ENCODE results near the gene ABR.

The ABR gene

DNA sequence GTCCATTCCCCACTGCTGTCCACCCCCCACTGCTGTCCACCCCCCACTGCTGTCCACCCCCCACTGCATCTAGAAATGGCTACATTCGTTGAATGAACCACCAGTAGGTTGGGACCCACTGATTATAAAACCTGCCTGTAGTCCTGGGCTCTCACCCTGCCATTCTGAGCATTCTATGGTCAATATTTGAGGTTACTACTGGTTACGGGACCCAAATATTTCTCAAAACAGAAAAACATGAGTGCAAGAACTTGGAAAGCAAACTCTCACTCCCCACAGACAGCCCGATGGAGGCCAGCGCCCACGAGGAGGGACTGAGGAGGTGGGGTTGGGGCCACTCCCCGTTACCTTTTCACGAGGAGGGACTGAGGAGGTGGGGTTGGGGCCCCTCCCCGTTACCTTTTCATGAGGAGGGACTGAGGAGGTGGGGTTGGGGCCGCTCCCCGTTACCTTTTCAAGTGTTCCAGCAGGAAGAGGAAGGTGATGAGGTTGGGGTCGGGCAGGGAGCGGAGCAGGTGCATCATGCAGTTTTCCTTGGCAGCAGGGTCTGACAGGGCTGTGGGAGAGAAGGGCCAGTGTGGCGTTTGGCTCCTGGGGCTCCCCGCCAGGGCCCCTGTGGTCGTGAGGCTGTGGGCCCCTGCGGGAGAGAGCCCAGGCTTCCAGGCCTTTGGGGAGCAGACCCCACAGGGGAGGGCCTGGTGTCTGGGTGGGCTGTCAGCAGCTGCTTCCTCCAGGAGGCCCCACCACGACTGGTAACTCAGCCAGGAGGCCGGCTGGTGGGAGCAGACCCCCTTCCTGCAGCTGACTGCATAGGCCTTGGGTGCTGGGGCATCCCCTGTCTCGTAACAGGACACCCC, 170.3 kb downstream of the ABR start:
- TF ChIP-seq, protein P1, sequence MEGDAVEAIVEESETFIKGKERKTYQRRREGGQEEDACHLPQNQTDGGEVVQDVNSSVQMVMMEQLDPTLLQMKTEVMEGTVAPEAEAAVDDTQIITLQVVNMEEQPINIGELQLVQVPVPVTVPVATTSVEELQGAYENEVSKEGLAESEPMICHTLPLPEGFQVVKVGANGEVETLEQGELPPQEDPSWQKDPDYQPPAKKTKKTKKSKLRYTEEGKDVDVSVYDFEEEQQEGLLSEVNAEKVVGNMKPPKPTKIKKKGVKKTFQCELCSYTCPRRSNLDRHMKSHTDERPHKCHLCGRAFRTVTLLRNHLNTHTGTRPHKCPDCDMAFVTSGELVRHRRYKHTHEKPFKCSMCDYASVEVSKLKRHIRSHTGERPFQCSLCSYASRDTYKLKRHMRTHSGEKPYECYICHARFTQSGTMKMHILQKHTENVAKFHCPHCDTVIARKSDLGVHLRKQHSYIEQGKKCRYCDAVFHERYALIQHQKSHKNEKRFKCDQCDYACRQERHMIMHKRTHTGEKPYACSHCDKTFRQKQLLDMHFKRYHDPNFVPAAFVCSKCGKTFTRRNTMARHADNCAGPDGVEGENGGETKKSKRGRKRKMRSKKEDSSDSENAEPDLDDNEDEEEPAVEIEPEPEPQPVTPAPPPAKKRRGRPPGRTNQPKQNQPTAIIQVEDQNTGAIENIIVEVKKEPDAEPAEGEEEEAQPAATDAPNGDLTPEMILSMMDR (IDR thresholded peaks at IDR 0.05; ENCODE audit: poor library complexity, severe bottlenecking), result no peak
- ATAC-seq (ENCODE audit: low read depth), result no peak
- peaks cover 20% of the 10 kb centered on the region; the same call in 1 of the 2 replicates for H3K36me3 ChIP-seq (ENCODE audit: low read depth)
- H3K4me3 ChIP-seq (ENCODE audit: severe bottlenecking), result no peak overlapping the region
- no peaks in the 10 kb centered on the region for H3K27me3 ChIP-seq (ENCODE audit: insufficient read depth, poor library complexity, severe bottlenecking)
- no peaks in the 10 kb centered on the region for H3K4me1 ChIP-seq (ENCODE audit: insufficient read depth, poor library complexity, severe bottlenecking)
- DNase-seq (ENCODE audit: low spot score), result no peak
- no peak overlapping the region for H3K27ac ChIP-seq (ENCODE audit: poor library complexity, severe bottlenecking)
- H3K9me3 ChIP-seq (ENCODE audit: severe bottlenecking), result no peaks in the 10 kb centered on the region

DNA sequence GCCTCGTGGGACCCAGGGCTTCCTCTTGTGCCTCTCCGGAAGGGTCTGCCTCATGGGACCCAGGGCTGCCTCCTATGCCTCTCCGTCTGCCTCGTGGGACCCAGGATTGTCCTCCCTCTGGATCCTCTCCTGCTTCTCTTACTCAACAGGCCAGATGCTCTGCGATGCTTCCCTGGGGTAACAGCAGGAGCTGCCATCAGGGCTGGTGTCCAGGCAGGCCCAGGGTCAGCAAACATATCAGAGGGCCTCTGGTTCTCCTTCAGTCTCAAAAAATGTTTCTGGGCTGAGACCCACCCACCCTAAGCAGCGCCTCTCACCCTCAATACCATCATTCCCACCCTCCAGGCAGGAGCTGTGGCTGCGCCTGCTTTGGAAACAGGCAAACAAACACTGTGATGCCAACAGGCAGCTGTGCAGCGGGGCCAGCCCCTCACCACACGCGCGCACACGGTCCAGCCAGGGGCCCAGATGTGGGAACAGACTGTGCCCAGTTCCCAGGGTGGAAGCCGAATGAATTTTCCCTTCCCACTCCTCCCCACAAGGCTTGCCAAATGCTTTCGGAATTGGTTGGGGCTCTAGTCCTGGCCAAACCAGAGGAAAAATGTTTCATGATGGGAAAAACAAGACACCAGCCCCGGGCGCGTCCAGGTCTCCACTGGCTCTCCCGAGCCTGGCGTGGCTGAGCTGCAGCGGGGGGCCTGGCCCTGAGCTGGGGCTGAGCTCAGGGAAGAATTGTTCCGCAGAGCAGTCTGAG, 171.6 kb downstream of the ABR start:
- no peaks in the 10 kb centered on the region for H3K4me1 ChIP-seq (ENCODE audit: insufficient read depth, poor library complexity, severe bottlenecking)
- no peak overlapping the region for H3K4me3 ChIP-seq (ENCODE audit: severe bottlenecking)
- no peak for ATAC-seq (ENCODE audit: low read depth)
- H3K27ac ChIP-seq (ENCODE audit: poor library complexity, severe bottlenecking), result no peak overlapping the region
- peaks cover 21% of the 10 kb centered on the region for H3K36me3 ChIP-seq (ENCODE audit: low read depth)
- no peaks in the 10 kb centered on the region for H3K9me3 ChIP-seq (ENCODE audit: severe bottlenecking)
- no peaks in the 10 kb centered on the region for H3K27me3 ChIP-seq (ENCODE audit: insufficient read depth, poor library complexity, severe bottlenecking)
- TF ChIP-seq, protein P1 (IDR thresholded peaks at IDR 0.05; ENCODE audit: poor library complexity, severe bottlenecking), result no peak
- DNase-seq (ENCODE audit: low spot score), result peak; percentile 65

DNA sequence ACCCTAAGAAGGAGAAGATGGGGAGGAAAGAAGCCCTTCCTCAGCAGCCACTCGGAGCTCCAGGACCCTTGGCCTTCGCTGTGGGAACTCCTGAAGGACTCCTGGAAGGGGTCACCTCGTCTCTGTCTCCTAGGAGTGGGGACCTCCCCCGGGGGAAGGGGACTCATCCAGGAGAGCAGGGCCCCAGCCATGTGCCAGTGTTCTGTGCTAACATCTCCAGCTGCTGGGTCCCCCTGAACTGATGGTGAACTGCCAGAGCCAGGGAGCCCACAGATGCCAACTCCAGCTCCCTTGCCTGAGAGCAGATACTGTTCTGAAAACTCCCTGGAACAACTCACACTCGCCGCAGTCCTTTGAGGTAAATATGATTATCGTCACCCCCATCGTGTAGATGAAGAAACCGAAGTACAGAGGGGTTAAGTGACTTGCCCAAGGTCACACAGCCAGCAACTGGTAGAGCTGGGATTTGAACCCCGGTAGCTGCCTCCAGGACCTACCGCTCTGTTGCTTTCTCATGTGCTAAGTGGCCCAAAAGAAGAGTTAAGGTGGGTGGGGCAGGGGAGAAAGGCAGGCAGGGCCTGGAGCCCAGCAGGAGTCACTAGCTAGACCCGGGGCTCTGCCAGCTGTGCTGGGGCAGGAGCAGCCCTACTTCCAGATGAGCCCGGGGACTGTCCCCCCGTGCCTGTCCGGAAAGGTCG, 172.3 kb downstream of the ABR start:
- no peaks in the 10 kb centered on the region for H3K4me1 ChIP-seq (ENCODE audit: insufficient read depth, poor library complexity, severe bottlenecking)
- DNase-seq (ENCODE audit: low spot score), result no peak
- no peak overlapping the region for H3K4me3 ChIP-seq (ENCODE audit: severe bottlenecking)
- no peaks in the 10 kb centered on the region for H3K27me3 ChIP-seq (ENCODE audit: insufficient read depth, poor library complexity, severe bottlenecking)
- no peak for ATAC-seq (ENCODE audit: low read depth)
- TF ChIP-seq, protein P1 (IDR thresholded peaks at IDR 0.05; ENCODE audit: poor library complexity, severe bottlenecking), result no peak
- H3K27ac ChIP-seq (ENCODE audit: poor library complexity, severe bottlenecking), result no peak overlapping the region
- H3K36me3 ChIP-seq (ENCODE audit: low read depth), result peaks cover 28% of the 10 kb centered on the region
- no peaks in the 10 kb centered on the region for H3K9me3 ChIP-seq (ENCODE audit: severe bottlenecking)

DNA sequence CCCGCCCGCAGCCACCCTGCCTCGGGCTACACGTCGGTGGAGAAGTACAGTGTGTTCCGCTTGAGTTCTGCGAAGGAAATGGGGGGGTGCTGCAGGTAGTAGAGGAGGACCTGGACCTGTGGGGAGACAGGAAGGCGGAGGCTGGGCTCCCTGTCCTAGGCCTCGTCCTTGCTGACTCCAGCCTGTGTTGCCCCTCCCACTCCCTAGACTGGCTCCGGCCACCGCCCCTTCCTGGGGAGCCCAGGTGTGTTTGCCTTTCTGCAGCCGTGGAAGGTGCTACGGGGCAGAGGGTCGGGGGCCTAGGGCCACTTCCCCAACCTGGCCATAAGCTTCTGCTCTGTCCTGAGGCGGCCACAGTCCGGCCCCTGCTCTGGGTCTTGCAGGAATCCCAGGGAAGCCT, 173.7 kb downstream of the ABR start:
- ATAC-seq (ENCODE audit: low read depth), result no peak
- no peak overlapping the region for H3K4me3 ChIP-seq (ENCODE audit: severe bottlenecking)
- H3K9me3 ChIP-seq (ENCODE audit: severe bottlenecking), result no peaks in the 10 kb centered on the region
- H3K27ac ChIP-seq (ENCODE audit: poor library complexity, severe bottlenecking), result no peak overlapping the region
- peaks cover 41% of the 10 kb centered on the region for H3K36me3 ChIP-seq (ENCODE audit: low read depth)
- DNase-seq (ENCODE audit: low spot score), result peak; percentile 54
- TF ChIP-seq, protein P1 (IDR thresholded peaks at IDR 0.05; ENCODE audit: poor library complexity, severe bottlenecking), result no peak
- H3K4me1 ChIP-seq (ENCODE audit: insufficient read depth, poor library complexity, severe bottlenecking), result peaks cover 6% of the 10 kb centered on the region
- H3K27me3 ChIP-seq (ENCODE audit: insufficient read depth, poor library complexity, severe bottlenecking), result no peaks in the 10 kb centered on the region
